ENCODE results near the gene PCDH9. TPM values are rescaled to one million over a fixed set of nuclear protein-coding genes. Genes with fewer than 3 reads are reported as not detected.
A peak's percentile ranks its signal among the peaks of the same experiment; 100 is the strongest.

Gene PCDH9
- polyA plus RNA-seq, 1 experiment = 3.3 TPM

DNA sequence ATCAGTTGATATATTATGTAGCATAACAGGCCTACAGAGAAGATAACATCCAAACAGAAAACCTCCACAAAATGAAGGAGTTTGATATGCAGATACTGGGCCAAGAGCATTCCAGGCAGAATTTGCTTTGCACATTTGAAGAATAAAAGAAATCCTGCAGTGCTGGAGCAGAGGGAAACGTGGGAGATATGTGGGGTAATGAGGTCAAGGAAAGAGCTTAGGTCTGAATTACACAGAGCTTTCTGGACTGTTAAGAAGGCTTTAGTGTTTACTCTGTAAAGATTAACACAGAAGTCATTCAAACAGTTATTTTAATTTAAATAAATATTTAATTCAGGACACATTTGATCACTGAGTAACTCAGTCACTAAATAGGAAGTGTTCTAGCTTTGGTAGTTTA is 692.7 kb downstream of the PCDH9 start:
- Histone ChIP-seq H3K27ac (ENCODE audit: low read depth, low read length) (no peak overlapping the region), H3K4me3 (ENCODE audit: low read depth, low read length) (no peak overlapping the region), H3K9me3 (ENCODE audit: control insufficient read depth, insufficient read depth, low read length) (no peaks in the 10 kb centered on the region), H3K27me3 (ENCODE audit: control insufficient read depth, insufficient read depth, low read length) (no peaks in the 10 kb centered on the region)
- TF ChIP-seq CTCF (IDR thresholded peaks at IDR 0.05; ENCODE audit: low read depth, low read length) = no peak
- ChIA-PET CTCF (no interaction called here), POLR2A (no interaction called here)
- DNase-seq (ENCODE audit: low read depth, low spot score) = no peak

GRCh38 chr13:66536746-66537145 is 693.4 kb downstream of the PCDH9 start:
- CTCF ChIA-PET = no interaction called here
- TF ChIP-seq CTCF (IDR thresholded peaks at IDR 0.05; ENCODE audit: low read depth, low read length) = no peak
- Histone ChIP-seq H3K9me3 (ENCODE audit: control insufficient read depth, insufficient read depth, low read length) (peaks cover 3% of the 10 kb centered on the region; the same call in 1 of the 2 replicates), H3K4me3 (ENCODE audit: low read depth, low read length) (no peak overlapping the region), H3K27me3 (ENCODE audit: control insufficient read depth, insufficient read depth, low read length) (no peaks in the 10 kb centered on the region), H3K27ac (ENCODE audit: low read depth, low read length) (no peak overlapping the region)
- DNase-seq (ENCODE audit: low read depth, low spot score) = no peak
- POLR2A ChIA-PET = no interaction called here

DNA sequence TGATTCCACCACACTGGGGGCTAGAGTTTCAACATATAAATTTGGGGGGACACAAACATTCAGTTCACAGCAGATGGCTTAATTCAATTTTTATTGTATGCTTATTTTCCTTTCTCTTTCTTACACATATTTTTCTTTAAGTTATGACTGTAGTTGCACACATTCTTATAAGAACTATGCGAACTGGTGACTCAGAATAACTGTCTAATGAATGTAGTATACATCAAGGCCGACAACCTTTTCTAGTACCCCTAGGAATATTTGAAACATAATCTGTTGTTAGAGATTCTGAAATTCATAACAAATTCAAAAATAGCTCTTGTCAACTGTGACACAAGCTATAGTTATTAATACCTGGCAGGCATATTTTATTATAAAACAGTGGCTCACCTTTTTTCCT is 695.6 kb downstream of the PCDH9 start:
- Histone ChIP-seq H3K9me3 (ENCODE audit: control insufficient read depth, insufficient read depth, low read length) (peaks cover 3% of the 10 kb centered on the region; the same call in 1 of the 2 replicates), H3K27ac (ENCODE audit: low read depth, low read length) (no peak overlapping the region), H3K4me3 (ENCODE audit: low read depth, low read length) (no peak overlapping the region), H3K27me3 (ENCODE audit: control insufficient read depth, insufficient read depth, low read length) (no peaks in the 10 kb centered on the region)
- no peak for TF ChIP-seq CTCF (IDR thresholded peaks at IDR 0.05; ENCODE audit: low read depth, low read length)
- ChIA-PET CTCF (no interaction called here), POLR2A (no interaction called here)
- DNase-seq (ENCODE audit: low read depth, low spot score) = no peak

DNA sequence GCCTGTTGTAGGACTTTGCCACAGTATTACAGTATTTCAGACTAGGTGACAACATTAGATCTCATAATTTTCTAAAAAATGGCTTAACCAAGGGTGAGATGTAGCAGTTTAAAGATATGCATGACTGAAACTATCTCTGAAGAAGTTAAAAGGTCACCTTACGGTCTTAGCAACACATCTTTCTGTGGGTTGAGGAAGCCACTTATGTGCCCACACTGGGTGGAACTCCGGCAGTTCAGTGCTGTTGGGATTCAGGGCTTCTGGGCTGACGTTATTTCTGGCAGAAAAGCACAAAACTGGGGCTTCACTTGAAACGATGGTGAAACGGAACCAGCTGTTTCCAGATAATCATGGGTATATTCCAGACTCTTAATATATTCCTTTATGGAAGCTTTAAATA is 697.3 kb downstream of the PCDH9 start:
- H3K27ac ChIP-seq (ENCODE audit: low read depth, low read length) = no peak overlapping the region

DNA sequence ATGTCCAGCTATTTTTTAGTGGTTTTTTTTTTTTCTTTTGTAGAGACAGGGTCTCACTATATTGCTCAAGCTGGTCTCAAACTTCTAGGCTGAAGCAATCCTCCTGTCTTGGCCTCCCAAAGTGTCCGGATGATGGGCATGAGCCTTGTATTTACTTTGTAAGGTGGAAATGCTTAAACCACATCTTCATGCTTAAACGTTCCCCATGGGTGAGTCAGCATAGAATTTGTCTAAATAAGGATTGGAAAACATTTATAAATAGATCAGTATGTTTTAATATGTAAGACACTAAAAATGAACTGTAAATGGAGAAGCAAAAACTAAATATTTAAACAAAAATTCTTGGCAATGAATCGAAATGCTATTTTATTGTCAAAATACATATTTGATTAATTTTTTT is 698.0 kb downstream of the PCDH9 start:
- peaks cover 3% of the 10 kb centered on the region; the same call in 1 of the 2 replicates for H3K9me3 ChIP-seq (ENCODE audit: control insufficient read depth, insufficient read depth, low read length)
- ChIA-PET CTCF (interaction anchor here (1.5 kb wide), 1 partner anchor 40 kb away, joined by 3 read pairs; no protein-coding TSS in a partner anchor), POLR2A (no interaction called here)
- DNase-seq (ENCODE audit: low read depth, low spot score) = peak; percentile 62
- no peak overlapping the region for H3K4me3 ChIP-seq (ENCODE audit: low read depth, low read length)
- H3K27ac ChIP-seq (ENCODE audit: low read depth, low read length) = no peak overlapping the region
- TF ChIP-seq CTCF (IDR thresholded peaks at IDR 0.05; ENCODE audit: low read depth, low read length) = no peak
- H3K27me3 ChIP-seq (ENCODE audit: control insufficient read depth, insufficient read depth, low read length) = no peaks in the 10 kb centered on the region

More for the DNA sequence above, 697.3 kb downstream of the PCDH9 start:
- Histone ChIP-seq H3K9me3 (ENCODE audit: control insufficient read depth, insufficient read depth, low read length) (peaks cover 3% of the 10 kb centered on the region; the same call in 1 of the 2 replicates), H3K4me3 (ENCODE audit: low read depth, low read length) (no peak overlapping the region), H3K27me3 (ENCODE audit: control insufficient read depth, insufficient read depth, low read length) (no peaks in the 10 kb centered on the region)
- ChIA-PET CTCF (no interaction called here), POLR2A (no interaction called here)
- DNase-seq (ENCODE audit: low read depth, low spot score) = no peak
- TF ChIP-seq CTCF (IDR thresholded peaks at IDR 0.05; ENCODE audit: low read depth, low read length) = no peak

All from AG04450 (cell line).